Activated CD4-positive, alpha-beta T cell treated with anti-CD3 and anti-CD28 coated beads, Interleukin-2, amount 50 U/mL, for 1 hour (primary cell): ENCODE measurements around the gene PXDN.
A peak's percentile ranks its signal among the peaks of the same experiment; 100 is the strongest.

Source experiments
- DNase-seq: peaks from one replicate; pipeline ENCODE4 v3.0.0-alpha.2; 2020

The PXDN gene

GRCh38 chr2:1754046-1754445 lies 9.7 kb upstream of the PXDN start:
- DNase-seq: no peak

GRCh38 chr2:1752751-1753150 lies 8.4 kb upstream of the PXDN start:
- no peak for DNase-seq

DNA sequence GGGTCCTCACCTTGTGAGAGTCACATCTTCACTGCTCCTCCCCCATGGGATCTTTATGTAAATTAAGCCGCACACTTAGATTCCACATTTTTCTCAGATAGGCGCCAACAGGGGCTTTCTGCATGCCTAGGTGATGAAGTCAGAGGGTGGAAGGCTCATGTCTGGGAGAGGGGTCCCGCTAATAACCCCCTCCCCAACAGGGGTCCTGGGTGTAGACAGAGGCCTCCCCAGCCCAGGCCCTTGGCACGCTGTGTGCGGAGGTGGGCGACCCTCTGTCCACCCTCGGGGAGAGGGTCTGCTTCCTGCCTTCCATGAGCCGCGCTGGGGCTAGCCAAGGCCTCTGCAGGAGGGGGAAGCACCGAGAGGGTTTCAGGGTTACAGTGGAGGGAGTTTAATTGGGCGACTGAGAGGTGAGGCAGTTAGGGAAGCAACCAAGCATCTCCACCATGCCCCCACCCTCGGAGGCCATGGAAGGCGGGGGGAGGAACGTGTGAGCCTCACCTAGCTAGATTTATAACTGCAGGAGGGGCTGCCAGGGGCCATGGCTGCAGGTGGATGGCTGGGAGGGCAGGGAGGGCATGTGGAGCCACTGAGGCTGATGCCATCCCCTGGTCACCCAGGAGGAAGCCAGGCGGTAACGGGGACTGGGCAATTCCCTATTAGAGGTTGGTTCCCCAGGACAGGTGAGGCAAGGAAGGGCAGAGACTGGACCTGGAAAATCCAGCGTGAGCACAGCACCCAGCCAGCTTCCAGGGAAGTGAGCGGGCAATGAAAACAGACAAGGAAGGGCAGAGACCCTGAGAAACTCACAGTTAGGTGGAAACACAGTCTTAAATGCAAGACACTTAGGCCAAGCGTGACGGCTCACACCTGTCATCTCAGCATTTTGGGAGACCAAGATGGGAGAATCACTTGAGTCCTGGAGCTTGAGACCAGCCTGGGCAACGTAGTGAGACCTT lies 7.7 kb upstream of the PXDN start:
- DNase-seq: no peak

DNA sequence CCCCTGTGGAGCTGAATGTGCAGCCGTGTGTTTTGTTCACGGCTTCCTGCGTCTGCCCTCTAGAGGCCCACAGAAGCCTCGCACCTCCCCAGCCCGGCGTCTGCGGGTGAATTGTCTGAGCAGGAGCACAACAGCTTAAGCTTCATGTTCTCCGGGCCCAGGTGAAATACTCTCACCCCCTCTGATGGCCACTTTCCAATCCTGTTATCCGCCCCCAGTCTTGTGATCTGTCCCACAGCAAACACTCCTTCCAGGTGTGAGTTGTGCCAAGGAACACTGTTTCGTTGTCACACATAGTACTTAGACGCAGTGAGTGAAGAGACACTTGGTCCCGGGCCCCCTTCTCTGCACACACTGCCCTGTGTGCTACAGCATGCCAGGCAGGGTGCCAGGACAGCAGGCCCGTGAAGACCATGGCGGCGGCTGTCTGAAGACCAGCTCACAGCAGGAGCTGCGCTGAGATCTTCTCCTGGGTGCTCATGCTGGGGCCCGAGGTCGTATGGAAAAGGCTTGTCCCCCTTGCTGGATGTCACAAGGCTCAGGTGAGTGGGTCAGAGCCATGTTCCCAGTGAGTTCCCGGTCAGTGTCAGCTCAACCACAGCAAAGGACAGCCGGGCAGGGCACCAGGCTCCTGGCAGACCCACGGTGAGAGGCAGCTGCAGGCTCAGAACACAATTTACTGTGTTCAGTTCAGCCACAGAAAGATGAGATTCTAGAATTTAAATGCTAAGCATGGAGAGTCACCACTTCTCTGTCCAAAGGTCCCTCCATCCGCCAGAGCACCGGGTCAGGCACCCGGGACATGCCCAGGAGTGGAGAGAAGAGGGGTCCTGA lies 6.8 kb upstream of the PXDN start:
- DNase-seq: peak; percentile 20

DNA sequence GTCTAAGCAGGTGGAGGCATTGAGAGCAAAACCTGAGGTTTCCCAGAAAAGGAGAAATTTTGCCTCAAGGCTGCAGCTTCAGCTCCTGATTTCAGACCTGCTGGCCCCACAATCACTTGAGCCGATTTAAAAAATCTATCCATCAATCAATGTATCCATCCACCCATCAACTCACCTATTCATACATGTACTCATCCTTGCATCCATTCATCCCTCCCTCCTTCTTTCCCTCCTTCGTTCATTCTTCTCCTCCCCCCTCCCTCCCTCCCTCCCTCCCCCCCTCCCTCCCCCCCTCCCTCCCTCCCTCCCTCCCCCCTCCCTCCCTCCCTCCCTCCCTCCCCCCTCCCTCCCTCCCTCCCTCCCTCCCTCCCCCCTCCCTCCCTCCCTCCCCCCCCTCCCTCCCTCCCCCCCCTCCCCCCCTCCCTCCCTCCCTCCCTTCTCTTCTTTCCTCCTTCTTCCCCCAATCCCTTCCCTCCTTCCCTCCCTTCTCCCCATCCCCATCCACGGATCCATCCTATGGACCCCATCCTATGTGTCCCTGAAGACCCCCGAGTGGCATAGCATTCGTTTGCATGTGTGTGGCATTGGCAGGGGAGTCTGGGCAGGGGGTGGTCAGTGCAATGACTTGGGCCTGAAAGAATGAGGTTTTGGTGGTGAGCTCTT lies 6.1 kb upstream of the PXDN start:
- no peak for DNase-seq

DNA sequence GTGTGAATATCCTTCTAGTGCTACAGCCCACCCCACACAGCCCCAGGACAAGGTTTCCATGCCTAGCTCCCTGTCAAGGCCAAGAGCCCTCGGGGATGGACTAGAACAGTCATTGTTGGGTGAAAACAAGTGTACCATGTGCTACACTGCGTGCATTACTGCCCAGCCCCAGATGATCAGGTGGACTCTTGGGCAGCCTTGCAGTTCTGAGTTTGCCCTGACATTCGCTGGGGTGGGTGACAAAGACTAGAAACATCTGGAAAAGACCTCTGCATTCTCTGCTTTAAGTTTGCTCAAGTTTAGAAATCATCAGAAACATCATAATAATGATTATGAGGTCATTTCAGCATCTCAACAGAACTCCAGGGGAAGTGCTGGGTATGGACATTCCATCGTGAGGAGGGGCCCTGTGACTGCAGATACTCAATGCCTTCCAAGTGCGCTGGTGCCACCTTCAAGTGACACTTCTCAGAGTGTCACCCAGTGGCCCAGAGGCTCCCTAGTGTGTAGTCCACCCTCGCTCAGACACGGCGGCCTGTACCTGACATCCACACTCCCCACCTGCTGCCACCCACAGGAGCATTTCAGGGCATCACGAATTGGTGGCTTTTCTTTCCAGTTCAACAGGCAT lies 5.3 kb upstream of the PXDN start:
- DNase-seq: no peak

GRCh38 chr2:1748741-1749488 lies 4.6 kb upstream of the PXDN start:
- DNase-seq: no peak

DNA sequence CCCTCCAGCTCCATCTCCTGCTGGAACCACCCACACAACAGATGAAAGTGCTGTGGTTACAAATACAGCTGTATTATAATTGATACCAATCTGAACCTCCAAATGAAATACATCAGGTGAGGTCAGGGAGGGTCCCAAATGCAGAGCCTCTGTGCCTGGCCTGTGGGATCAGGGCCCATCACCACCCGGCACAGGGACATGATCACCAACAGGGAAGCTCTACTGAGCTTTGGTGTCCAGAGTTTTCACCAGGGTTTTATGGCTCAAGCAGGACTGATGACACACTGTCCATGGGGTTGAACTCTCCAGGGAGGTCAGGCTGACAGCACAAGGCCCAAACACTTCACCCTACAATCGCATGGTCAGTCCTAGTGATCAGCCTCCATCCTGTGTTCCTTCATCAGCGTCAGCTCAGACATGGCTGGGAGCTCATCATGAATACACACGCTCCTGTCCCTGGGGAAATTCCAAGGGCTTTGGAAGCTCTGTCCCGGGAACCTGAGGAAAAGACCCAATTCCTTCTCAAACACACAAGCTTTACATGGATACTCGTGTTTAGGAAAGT lies 3.9 kb upstream of the PXDN start:
- DNase-seq: no peak

DNA sequence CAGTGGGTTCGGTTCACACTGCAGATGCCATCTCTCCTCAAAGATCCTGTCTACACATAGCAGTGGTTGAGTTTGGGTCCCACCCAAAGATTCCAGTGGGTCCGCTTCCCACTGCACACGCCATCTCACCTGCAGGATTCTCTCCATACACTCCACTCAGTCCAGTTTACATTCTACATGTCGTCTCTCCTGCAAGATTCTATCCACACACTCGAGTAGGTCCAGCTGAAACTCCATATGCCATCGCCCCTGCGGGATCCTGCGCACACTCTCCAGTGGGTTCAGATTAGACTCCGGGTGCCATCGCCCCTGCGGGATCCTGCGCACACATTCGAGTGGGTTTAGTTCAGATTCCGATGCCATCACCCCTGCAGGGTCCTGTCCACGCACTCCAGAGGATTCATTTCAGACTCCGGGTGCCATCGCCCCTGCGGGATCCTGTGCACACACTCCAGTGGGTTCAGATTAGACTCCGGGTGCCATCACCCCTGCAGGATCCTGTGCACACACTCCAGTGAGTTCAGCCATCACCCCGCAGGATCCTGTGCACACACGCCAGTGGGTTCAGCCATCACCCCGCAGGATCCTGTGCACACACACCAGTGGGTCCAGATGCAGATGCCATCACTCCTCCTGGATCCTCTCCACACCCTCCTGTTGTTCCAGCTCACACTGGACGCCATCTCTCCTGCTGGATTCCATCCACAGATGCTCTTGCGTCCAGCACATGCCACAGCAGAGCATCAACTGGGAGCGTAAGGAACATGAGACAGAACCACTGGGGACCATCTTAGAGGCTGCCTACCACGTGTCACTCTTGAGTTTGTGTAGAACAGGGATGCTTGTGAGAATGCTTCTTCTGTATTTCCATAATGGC lies 3.0 kb upstream of the PXDN start:
- no peak for DNase-seq

- DNase-seq: no peak
Observed at GRCh38 chr2:1746174-1747064, 2.1 kb upstream of the PXDN start.

DNA sequence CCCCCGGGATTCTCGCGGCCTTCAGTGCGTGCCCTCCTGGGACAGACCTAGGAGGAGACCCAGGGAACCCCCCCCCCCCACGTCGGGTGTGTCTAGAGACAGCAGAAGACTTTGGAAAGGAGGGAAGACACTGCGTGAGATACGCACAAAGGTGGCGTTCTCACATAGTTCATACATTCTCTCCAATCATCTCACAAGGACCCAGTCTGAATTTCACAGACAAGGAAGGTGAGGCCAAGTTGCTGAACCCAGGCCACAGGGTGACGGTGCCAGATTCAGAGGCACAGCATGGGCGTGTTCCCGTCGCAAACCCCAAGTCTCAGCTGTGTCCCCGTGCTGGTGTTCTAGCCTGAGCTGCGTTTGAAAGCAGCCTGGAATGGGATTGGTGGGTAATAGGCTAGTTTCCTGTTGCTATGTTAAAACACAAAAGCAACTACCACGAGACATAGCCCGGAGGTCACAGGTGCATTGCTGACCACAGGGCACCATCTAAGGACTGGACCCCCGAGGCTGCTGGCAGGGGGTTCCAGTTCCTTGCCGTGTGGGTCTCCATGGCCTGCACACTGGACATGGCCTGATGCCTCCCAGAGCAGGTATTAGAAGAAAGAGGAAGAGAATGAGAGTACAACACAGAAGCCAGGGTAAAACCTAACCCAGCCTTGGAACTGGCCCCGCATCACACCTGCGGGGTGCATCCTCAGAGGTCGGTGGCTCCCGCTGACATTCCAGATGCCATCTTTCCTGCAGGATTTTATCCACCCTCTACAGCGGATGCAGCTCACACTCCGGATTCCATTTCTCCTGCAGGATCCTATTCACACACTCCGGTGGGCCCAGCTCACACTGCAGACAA lies 1.1 kb upstream of the PXDN start:
- no peak for DNase-seq

GRCh38 chr2:1744151-1744445 lies 217 bp downstream of the PXDN start:
- DNase-seq: no peak

GRCh38 chr2:1743396-1744150 lies 742 bp downstream of the PXDN start:
- DNase-seq: no peak

DNA sequence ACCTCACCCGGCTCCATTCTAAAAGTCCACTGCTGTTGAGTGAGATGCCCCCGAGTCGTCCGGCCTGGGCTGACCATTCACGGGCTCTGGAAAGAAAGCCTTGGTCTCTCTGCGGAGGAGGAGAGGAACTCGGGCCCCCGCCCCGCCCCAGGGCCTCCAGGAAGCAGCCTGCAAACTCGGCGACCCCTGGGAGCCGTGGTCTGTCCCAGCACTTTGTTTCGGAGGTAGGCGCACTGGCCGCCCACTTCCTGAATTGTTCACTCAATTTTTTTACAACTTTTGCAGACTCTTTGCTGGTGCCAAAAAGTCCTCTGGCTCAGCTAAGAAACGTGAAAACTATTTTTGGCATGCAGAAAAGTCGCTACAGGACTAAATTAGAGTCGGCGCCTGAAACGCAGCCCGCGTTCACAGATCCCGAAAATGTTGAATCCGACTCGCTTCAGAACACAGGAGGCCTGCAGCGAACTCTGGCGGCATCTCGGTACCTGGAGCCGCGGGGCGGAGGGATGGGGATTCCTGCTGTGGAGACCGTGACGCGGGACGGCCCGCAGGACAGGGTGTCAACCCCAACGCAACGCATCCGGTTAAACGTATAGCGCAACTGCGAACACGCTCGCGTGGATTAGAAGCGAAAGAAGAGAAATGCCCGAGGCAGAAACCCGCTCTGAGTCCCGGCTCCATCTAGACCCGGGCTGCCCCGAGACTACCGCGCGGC lies 1.5 kb downstream of the PXDN start:
- DNase-seq: no peak

DNA sequence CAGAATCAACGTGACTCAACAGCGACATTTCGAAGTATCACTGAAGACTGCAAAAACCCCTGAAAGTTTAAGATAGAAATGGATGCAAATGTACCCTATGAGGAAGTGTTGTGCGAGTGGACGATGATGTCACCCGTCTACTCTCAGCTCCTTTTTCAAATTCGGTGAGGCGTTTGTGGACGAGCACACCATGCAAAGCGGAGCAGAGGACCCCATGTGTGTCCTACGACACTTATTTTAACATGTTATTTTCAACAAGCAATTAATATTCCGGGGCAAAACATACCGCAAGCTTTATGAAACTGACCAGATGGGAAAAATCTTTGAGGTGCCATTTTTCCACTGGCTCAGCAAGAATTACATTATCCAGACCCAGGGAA lies 2.0 kb downstream of the PXDN start:
- no peak for DNase-seq

GRCh38 chr2:1741851-1742250 lies 2.5 kb downstream of the PXDN start:
- no peak for DNase-seq
